Liver (tissue), 3 donors: ENCODE results near the gene AHI1.

Source experiments
- EGR1 ChIP-seq, 2 donors: IDR thresholded peaks; 2 replicates each; pipeline ENCODE4 v1.6.1; 2016 to 2018; ENCODE audit warnings: antibody characterized with exemption in 2 of 2, low read depth in 2 of 2
- HNF4G ChIP-seq: IDR thresholded peaks from 2 replicates; pipeline ENCODE4 v1.6.1; 2016; ENCODE audit warnings: antibody characterized with exemption
- MAX ChIP-seq: IDR thresholded peaks from 2 replicates; pipeline ENCODE4 v1.6.1; 2016; ENCODE audit warnings: antibody characterized with exemption
- REST ChIP-seq: IDR thresholded peaks from 2 replicates; pipeline ENCODE4 v1.6.1; 2016; ENCODE audit warnings: antibody characterized with exemption, mild to moderate bottlenecking
- RXRA ChIP-seq, 2 donors: IDR thresholded peaks; 2 replicates each; pipeline ENCODE4 v1.6.1; 2017 to 2018; ENCODE audit warnings: antibody characterized with exemption in 2 of 2, mild to moderate bottlenecking in 1 of 2
- TAF1 ChIP-seq: conservative IDR thresholded peaks from 2 replicates; pipeline ENCODE4 v1.6.1; 2016; ENCODE audit warnings: antibody characterized with exemption, mild to moderate bottlenecking
- TF ChIP-seq, protein P1 (sequence below): fragments of 150-350 bp; IDR thresholded peaks from 2 replicates; pipeline ENCODE4 v1.5.1; 2017; ENCODE audit warnings: improper control_type of control experiment, low read depth, low read length; ENCODE audit not compliant: missing input control
- TF ChIP-seq, protein P2 (sequence below): IDR thresholded peaks from 2 replicates; pipeline ENCODE4 v1.6.1; 2016; ENCODE audit warnings: antibody characterized with exemption
- donor health status: healthy.
- donor health status: healthy.

DNA sequence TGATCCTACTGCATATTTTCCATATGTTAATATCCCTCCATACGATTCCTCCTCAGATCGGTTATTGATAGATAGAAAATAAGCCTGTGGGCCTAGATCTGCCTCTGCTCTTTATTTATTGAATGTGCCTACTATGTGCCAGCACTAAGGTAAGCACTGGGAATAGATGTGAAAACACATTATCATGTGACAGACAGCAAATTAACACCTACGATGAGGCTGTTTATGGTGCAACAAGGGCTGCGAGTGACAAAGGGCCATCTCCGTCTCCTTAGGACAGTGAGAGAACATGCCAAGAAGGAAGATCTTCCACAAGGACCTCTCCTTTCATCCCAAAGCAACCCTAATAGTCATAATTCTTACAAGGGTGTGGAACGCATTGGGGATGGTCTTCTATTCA lies 225.9 kb downstream of the AHI1 start:
- TF ChIP-seq REST, result no peak
- TF ChIP-seq, protein P1, sequence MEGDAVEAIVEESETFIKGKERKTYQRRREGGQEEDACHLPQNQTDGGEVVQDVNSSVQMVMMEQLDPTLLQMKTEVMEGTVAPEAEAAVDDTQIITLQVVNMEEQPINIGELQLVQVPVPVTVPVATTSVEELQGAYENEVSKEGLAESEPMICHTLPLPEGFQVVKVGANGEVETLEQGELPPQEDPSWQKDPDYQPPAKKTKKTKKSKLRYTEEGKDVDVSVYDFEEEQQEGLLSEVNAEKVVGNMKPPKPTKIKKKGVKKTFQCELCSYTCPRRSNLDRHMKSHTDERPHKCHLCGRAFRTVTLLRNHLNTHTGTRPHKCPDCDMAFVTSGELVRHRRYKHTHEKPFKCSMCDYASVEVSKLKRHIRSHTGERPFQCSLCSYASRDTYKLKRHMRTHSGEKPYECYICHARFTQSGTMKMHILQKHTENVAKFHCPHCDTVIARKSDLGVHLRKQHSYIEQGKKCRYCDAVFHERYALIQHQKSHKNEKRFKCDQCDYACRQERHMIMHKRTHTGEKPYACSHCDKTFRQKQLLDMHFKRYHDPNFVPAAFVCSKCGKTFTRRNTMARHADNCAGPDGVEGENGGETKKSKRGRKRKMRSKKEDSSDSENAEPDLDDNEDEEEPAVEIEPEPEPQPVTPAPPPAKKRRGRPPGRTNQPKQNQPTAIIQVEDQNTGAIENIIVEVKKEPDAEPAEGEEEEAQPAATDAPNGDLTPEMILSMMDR, result no peak
- TF ChIP-seq MAX, result no peak
- TF ChIP-seq, protein P2, sequence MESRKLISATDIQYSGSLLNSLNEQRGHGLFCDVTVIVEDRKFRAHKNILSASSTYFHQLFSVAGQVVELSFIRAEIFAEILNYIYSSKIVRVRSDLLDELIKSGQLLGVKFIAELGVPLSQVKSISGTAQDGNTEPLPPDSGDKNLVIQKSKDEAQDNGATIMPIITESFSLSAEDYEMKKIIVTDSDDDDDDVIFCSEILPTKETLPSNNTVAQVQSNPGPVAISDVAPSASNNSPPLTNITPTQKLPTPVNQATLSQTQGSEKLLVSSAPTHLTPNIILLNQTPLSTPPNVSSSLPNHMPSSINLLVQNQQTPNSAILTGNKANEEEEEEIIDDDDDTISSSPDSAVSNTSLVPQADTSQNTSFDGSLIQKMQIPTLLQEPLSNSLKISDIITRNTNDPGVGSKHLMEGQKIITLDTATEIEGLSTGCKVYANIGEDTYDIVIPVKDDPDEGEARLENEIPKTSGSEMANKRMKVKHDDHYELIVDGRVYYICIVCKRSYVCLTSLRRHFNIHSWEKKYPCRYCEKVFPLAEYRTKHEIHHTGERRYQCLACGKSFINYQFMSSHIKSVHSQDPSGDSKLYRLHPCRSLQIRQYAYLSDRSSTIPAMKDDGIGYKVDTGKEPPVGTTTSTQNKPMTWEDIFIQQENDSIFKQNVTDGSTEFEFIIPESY, result no peak
- no peak for TF ChIP-seq TAF1
- no peak for TF ChIP-seq EGR1 (IDR thresholded peaks at IDR 0.05; ENCODE audit: low read depth in 2 of 2)
- TF ChIP-seq HNF4G, result no peak
- no peak for TF ChIP-seq RXRA (IDR thresholded peaks at IDR 0.05)
